GM12865 (cell line): ENCODE measurements around the gene ACBD6.

Source experiments
- DNase-seq: peaks from one replicate; pipeline ENCODE4 v3.0.0; 2010; ENCODE audit warnings: low read depth
- H3K4me3 ChIP-seq: 2 replicates; pipeline ENCODE4 v1.5.1; 2011; ENCODE audit warnings: mild to moderate bottlenecking, low read depth, low read length, control low read depth
- TF ChIP-seq, protein P1 (sequence below): IDR thresholded peaks from 2 replicates; pipeline ENCODE4 v1.5.1; 2011; ENCODE audit warnings: low read length, control low read depth, low read depth, inconsistent platforms; ENCODE audit not compliant: insufficient read depth; ENCODE audit errors: missing control alignments

Gene ACBD6

GRCh38 chr1:180291004-180291403 is 211.4 kb downstream of the ACBD6 start:
- H3K4me3 ChIP-seq: no peak overlapping the region
- DNase-seq: peak; percentile 30
- TF ChIP-seq, protein P1, sequence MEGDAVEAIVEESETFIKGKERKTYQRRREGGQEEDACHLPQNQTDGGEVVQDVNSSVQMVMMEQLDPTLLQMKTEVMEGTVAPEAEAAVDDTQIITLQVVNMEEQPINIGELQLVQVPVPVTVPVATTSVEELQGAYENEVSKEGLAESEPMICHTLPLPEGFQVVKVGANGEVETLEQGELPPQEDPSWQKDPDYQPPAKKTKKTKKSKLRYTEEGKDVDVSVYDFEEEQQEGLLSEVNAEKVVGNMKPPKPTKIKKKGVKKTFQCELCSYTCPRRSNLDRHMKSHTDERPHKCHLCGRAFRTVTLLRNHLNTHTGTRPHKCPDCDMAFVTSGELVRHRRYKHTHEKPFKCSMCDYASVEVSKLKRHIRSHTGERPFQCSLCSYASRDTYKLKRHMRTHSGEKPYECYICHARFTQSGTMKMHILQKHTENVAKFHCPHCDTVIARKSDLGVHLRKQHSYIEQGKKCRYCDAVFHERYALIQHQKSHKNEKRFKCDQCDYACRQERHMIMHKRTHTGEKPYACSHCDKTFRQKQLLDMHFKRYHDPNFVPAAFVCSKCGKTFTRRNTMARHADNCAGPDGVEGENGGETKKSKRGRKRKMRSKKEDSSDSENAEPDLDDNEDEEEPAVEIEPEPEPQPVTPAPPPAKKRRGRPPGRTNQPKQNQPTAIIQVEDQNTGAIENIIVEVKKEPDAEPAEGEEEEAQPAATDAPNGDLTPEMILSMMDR: no peak

DNA sequence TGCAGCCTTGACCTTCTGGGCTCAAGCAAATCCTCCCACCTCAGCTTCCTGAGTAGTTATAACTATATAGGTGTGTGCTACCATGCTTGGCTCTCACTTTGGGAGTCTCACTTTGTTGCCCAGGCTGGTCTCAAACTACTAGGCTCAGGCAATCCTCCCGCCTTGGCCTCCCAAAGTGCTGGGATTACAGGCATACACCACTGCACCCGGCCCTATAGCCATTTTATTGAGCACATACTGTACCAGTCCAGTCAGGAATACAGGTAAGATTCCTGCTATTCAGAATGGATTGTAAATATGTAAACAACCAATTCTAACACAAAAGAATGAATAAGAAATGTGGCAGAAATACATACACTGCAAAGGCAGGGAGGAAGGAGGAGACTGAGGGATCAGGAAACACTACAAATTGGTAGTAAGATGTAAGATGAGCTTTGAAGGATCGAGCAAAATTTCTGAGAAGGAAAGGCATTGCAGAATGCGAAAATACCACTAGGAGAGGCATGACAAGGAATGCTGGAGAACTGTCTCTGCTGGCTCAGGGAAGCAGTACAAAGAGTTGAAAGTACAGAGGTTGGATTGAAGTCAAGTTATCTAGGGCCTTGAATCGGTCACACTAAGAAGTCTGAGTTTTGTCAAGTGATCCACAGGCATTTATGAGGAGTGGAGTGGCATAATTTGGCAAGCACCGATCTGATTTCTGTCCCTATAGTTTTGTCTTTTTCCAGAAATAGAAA is 211.9 kb downstream of the ACBD6 start:
- TF ChIP-seq, protein P1: no peak
- no peak overlapping the region for H3K4me3 ChIP-seq
- DNase-seq: no peak

DNA sequence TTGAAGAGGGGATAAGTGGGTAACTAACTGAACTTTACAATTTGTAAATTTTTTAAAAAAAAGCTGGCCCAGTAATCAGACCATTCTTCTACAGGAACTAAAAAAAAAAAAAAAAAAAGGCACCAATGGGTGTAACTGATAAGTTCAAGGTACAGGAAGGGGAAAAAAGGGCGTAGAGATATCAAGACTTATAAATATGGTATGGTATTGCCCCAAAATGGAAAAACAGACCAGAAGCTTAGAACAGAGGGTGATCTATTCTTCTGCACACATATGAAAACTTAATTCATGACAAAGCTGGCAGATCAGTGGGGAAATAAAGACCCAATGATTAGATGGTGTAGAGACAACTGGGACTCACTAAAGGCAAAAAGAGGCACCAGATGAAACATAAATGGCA is 213.4 kb downstream of the ACBD6 start:
- H3K4me3 ChIP-seq: no peak overlapping the region
- DNase-seq: no peak
- TF ChIP-seq, protein P1: no peak

- DNase-seq: no peak
- no peak overlapping the region for H3K4me3 ChIP-seq
- TF ChIP-seq, protein P1: no peak
Observed at GRCh38 chr1:180287988-180288705, 214.2 kb downstream of the ACBD6 start.

DNA sequence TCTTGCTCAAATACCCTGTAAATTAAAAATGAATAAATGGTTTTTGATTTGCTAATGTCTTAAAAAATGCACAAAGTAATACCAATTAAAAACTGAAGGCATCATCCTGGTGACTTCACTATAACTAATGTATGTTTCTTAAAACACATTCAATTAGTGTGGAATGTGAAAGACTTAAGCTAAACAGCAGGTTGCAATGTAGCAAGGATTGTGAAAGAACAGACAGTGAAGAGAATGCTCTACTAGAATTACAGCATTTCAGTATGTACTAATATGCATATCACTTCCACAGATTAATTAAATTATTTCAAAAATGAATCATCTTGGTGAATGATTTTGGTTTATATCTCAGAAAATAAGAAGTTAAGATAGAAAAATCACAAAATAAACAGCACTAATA is 216.0 kb downstream of the ACBD6 start:
- TF ChIP-seq, protein P1: no peak
- no peak overlapping the region for H3K4me3 ChIP-seq
- no peak for DNase-seq

- TF ChIP-seq, protein P1: no peak
- no peak overlapping the region for H3K4me3 ChIP-seq
- DNase-seq: no peak
Observed at GRCh38 chr1:180283098-180283497, 219.3 kb downstream of the ACBD6 start.
